CD8-positive, alpha-beta memory T cell (primary cell): Measurements from ENCODE around the gene SP4. TPM values are rescaled to one million over a fixed set of nuclear protein-coding genes. Genes with fewer than 3 reads are reported as not detected.
A peak's percentile ranks its signal among the peaks of the same experiment; 100 is the strongest.

Source experiments
- CTCF ChIA-PET: fragments of 350-600 bp; sonication (Branson Sonifier 250); formaldehyde crosslinking; loops from one replicate; lab custom pipeline; 2021; ENCODE audit warnings: antibody characterized with exemption; lab: Charles Lee
- POLR2A ChIA-PET: fragments of 350-600 bp; sonication (Branson Sonifier 250); formaldehyde crosslinking; loops from one replicate; lab custom pipeline; 2021; ENCODE audit warnings: antibody characterized with exemption; lab: Charles Lee
- DNase-seq, 5 donors: peaks; one replicate each; pipeline versions ENCODE4 v3.0.0 to v3.0.0-alpha.2; 2020 to 2022; ENCODE audit warnings: mixed read lengths in 1 of 5
- H3K27ac ChIP-seq: one replicate; pipeline ENCODE4 v1.7.0; 2013; ENCODE audit warnings: low read depth, mild to moderate bottlenecking, low read length, moderate library complexity
- H3K27me3 ChIP-seq: 2 replicates; pipeline ENCODE4 v1.7.0; 2013; ENCODE audit warnings: low read length, mild to moderate bottlenecking; ENCODE audit not compliant: insufficient read depth, poor library complexity, severe bottlenecking
- H3K36me3 ChIP-seq: 2 replicates; pipeline ENCODE4 v1.7.0; 2013; ENCODE audit warnings: mild to moderate bottlenecking, low read length, moderate library complexity; ENCODE audit not compliant: insufficient read depth
- H3K4me1 ChIP-seq: 2 replicates; pipeline ENCODE4 v1.7.0; 2013; ENCODE audit warnings: mild to moderate bottlenecking, low read length, moderate library complexity; ENCODE audit not compliant: insufficient read depth
- H3K4me3 ChIP-seq: 2 replicates; pipeline ENCODE4 v1.7.0; 2013; ENCODE audit warnings: mild to moderate bottlenecking, low read length
- H3K9me3 ChIP-seq: 2 replicates; pipeline ENCODE4 v1.7.0; 2013; ENCODE audit warnings: mild to moderate bottlenecking, low read length
- H3K27ac Mint-ChIP-seq, 8 donors: one replicate each; pipeline ENCODE4 v1.8.0; 2020 to 2021; ENCODE audit warnings: mixed read lengths in 8 of 8, mild to moderate bottlenecking in 6 of 8, inconsistent platforms in 3 of 8, moderate library complexity in 3 of 8
- H3K27me3 Mint-ChIP-seq, 2 donors: one replicate each; pipeline ENCODE4 v1.8.0; 2020 to 2021; ENCODE audit warnings: mixed read lengths in 2 of 2, mild to moderate bottlenecking in 1 of 2, moderate library complexity in 1 of 2
- H3K36me3 Mint-ChIP-seq, 3 donors: one replicate each; pipeline ENCODE4 v1.8.0; 2020 to 2021; ENCODE audit warnings: mixed read lengths in 3 of 3, inconsistent platforms in 1 of 3, mild to moderate bottlenecking in 1 of 3
- H3K4me1 Mint-ChIP-seq, 3 donors: one replicate each; pipeline ENCODE4 v1.8.0; 2020 to 2021; ENCODE audit warnings: mixed read lengths in 3 of 3, inconsistent platforms in 1 of 3, mild to moderate bottlenecking in 1 of 3
- H3K4me3 Mint-ChIP-seq, 7 donors: one replicate each; pipeline ENCODE4 v1.8.0; 2020 to 2021; ENCODE audit warnings: mixed read lengths in 7 of 7, mild to moderate bottlenecking in 6 of 7, moderate library complexity in 4 of 7, inconsistent platforms in 2 of 7
- H3K9me3 Mint-ChIP-seq, 5 donors: one replicate each; pipeline ENCODE4 v1.8.0; 2020 to 2022; ENCODE audit warnings: mixed read lengths in 5 of 5, mild to moderate bottlenecking in 3 of 5, moderate library complexity in 2 of 5, inconsistent platforms in 1 of 5
- polyA plus RNA-seq: library from polyadenylated mRNA; unstranded; fragments of 300-500 nt; fragmentation: Illumina TruSeq; gene quantifications from one replicate; pipeline ENCODE4 v1.2.3, GENCODE V29; 2021
- total RNA-seq, 2 experiments: library from RNA; stranded (reverse); gene quantifications; one replicate each; pipeline ENCODE4 v1.2.3, GENCODE V29; 2021

The SP4 gene
- total and polyA plus RNA-seq, 3 experiments from 2014 or later: 14.1 to 22.2 (median 20.0) TPM

DNA sequence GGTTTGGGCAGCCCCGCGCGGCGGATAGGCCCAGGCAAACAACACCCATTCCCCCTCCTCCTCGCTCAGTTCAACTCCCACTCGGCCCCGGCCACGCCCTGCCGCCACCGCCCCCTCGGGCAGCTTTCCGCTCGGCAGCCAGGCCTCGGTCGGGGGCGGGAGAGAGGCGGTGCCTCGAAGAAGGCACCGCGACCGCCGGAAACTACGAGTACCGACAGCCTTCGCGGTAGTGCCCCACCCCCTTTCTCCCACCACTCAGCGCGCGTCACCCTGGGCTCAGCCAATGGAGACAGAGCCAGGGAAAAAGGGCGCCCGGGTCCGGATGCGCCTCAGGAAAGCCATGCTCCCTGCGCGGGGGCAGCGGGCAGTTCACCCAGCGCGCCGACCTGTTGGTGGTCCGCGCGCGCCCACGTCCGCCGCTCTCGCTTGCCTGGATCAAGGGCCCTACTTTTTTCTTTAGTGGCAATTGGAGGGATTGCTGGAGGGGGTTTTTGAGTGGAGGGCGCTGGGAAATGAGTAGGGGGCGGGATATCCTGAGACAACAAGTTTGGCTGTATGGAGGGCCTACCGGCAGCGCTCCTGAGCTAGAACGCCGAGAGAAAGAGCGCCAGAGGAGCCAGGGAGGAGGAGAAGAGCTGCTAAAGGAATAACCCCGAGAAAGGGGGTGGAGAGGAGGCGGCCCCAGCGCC, 557 bp upstream of the SP4 start:
- Histone ChIP-seq H3K4me1 (peaks cover 40% of the 10 kb centered on the region), H3K9me3 (no peaks in the 10 kb centered on the region), H3K27ac (peak overlapping the region; percentile 97), H3K27me3 (no peaks in the 10 kb centered on the region), H3K36me3 (peaks cover 6% of the 10 kb centered on the region), H3K4me3 (peak overlapping the region; percentile 99)
- peaks cover 6 to 33% (median 8%) of the 10 kb centered on the region in 3 donors for H3K36me3 Mint-ChIP-seq
- H3K4me1 Mint-ChIP-seq: peaks cover 39 to 51% (median 51%) of the 10 kb centered on the region in 3 donors
- ChIA-PET POLR2A (interaction anchor here (0.5 to 2.3 kb wide), 7 partner anchors 14 to 131 kb away, joined by 3 to 21 read pairs (median 10); no protein-coding TSS in a partner anchor), CTCF (interaction anchor here (0.9 to 1.9 kb wide), 11 partner anchors 15 to 169 kb away, joined by 3 to 13 read pairs (median 3); no protein-coding TSS in a partner anchor)
- peak; percentile 99 to 100 (median 99) for DNase-seq
- H3K9me3 Mint-ChIP-seq: no peaks in the 10 kb centered on the region
- no peaks in the 10 kb centered on the region for H3K27me3 Mint-ChIP-seq
- peak overlapping the region; percentile 91 to 100 (median 98) for H3K4me3 Mint-ChIP-seq
- H3K27ac Mint-ChIP-seq: peak overlapping the region; percentile 97 to 100 (median 98)

DNA sequence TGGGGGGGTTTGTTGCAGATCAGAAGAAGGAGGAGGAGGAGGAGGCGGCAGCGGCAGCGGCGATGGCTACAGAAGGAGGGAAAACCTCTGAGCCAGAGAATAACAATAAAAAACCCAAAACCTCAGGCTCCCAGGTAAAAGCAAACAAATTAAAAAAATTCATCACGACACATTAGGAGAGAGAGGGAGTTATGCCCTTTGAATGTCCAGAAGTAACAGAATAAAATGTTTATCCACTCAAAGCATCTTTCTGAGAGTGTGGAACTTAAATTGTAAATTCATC, 717 bp downstream of the SP4 start:
- POLR2A ChIA-PET: no interaction called here
- no peaks in the 10 kb centered on the region for H3K27me3 Mint-ChIP-seq
- H3K9me3 Mint-ChIP-seq: no peaks in the 10 kb centered on the region
- Histone ChIP-seq H3K27me3 (no peaks in the 10 kb centered on the region), H3K27ac (peak overlapping the region; percentile 96), H3K4me1 (peaks cover 47% of the 10 kb centered on the region), H3K36me3 (peaks cover 6% of the 10 kb centered on the region), H3K4me3 (peak overlapping the region; percentile 92), H3K9me3 (no peaks in the 10 kb centered on the region)
- peaks cover 51 to 64% (median 64%) of the 10 kb centered on the region in 3 donors for H3K4me1 Mint-ChIP-seq
- H3K4me3 Mint-ChIP-seq: peak overlapping the region; percentile 91 to 100 (median 98)
- no peak for DNase-seq
- peak overlapping the region; percentile 85 to 99 (median 94) for H3K27ac Mint-ChIP-seq
- peaks cover 8 to 41% (median 14%) of the 10 kb centered on the region in 3 donors for H3K36me3 Mint-ChIP-seq
- CTCF ChIA-PET: no interaction called here

DNA sequence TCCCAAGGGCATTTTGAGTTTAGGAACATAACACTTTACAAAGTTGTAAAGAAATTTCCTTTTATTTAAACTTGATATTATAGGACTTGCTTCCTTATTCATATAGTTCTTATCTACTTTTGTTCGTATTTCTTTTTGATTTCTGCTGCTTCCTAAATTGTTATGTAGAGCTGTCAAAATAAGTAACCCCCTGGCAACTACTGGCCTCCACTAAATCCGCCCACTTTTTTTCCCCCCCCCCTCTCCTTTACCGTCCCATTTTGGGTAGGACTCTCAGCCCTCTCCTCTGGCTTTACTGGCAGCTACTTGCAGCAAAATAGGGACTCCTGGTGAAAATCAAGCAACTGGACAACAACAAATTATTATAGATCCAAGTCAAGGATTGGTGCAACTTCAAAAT, 1.1 kb downstream of the SP4 start:
- Histone ChIP-seq H3K4me1 (peaks cover 49% of the 10 kb centered on the region), H3K4me3 (peak overlapping the region; percentile 92), H3K9me3 (no peaks in the 10 kb centered on the region), H3K27me3 (no peaks in the 10 kb centered on the region), H3K36me3 (peaks cover 6% of the 10 kb centered on the region), H3K27ac (peak overlapping the region; percentile 96)
- ChIA-PET POLR2A (interaction anchor here (1.4 kb wide), 1 partner anchor 90 kb away, joined by 4 read pairs; no protein-coding TSS in a partner anchor), CTCF (interaction anchor here (1.0 kb wide), 1 partner anchor 167 kb away, joined by 3 read pairs; no protein-coding TSS in a partner anchor)
- no peaks in the 10 kb centered on the region for H3K9me3 Mint-ChIP-seq
- peaks cover 56 to 68% (median 68%) of the 10 kb centered on the region in 3 donors for H3K4me1 Mint-ChIP-seq
- no peaks in the 10 kb centered on the region for H3K27me3 Mint-ChIP-seq
- H3K27ac Mint-ChIP-seq: peak overlapping the region in 7 of 8 donors; percentile 85 to 98 (median 94)
- peaks cover 8 to 43% (median 14%) of the 10 kb centered on the region in 3 donors for H3K36me3 Mint-ChIP-seq
- peak overlapping the region; percentile 91 to 100 (median 98) for H3K4me3 Mint-ChIP-seq
- DNase-seq: no peak

DNA sequence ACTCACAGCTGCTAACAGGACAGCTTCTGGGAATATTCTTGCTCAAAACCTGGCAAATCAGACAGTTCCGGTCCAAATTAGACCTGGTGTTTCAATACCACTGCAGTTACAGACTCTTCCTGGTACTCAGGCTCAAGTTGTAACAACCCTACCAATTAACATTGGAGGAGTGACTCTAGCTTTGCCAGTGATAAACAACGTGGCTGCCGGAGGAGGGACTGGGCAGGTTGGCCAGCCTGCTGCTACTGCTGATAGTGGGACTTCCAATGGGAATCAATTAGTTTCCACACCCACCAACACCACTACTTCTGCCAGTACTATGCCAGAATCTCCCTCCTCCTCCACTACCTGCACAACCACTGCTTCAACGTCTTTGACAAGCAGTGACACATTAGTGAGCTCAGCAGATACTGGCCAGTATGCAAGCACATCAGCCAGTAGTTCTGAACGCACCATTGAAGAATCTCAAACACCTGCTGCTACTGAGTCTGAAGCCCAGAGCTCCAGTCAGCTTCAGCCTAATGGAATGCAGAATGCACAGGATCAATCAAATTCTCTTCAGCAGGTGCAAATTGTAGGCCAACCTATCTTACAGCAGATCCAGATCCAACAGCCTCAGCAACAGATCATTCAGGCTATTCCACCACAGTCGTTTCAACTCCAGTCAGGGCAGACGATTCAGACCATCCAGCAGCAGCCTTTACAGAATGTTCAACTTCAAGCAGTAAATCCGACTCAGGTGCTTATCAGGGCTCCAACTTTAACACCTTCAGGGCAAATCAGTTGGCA, 2.1 kb downstream of the SP4 start:
- Histone ChIP-seq H3K4me1 (peaks cover 57% of the 10 kb centered on the region), H3K9me3 (no peaks in the 10 kb centered on the region), H3K27me3 (no peaks in the 10 kb centered on the region), H3K27ac (no peak overlapping the region), H3K4me3 (peak overlapping the region; percentile 92), H3K36me3 (peaks cover 6% of the 10 kb centered on the region)
- Mint-ChIP-seq H3K4me1 (peaks cover 64 to 78% (median 78%) of the 10 kb centered on the region in 3 donors), H3K27ac (peak overlapping the region in 5 of 8 donors; percentile 52 to 98 (median 87)), H3K9me3 (no peaks in the 10 kb centered on the region), H3K4me3 (peak overlapping the region; percentile 91 to 100 (median 98)), H3K36me3 (peaks cover 8 to 51% (median 14%) of the 10 kb centered on the region in 3 donors), H3K27me3 (no peaks in the 10 kb centered on the region)
- POLR2A ChIA-PET: interaction anchor here (1.4 kb wide), 1 partner anchor 91 kb away, joined by 4 read pairs; no protein-coding TSS in a partner anchor
- no peak for DNase-seq
- CTCF ChIA-PET: interaction anchor here (1.0 kb wide), 1 partner anchor 168 kb away, joined by 3 read pairs; no protein-coding TSS in a partner anchor

DNA sequence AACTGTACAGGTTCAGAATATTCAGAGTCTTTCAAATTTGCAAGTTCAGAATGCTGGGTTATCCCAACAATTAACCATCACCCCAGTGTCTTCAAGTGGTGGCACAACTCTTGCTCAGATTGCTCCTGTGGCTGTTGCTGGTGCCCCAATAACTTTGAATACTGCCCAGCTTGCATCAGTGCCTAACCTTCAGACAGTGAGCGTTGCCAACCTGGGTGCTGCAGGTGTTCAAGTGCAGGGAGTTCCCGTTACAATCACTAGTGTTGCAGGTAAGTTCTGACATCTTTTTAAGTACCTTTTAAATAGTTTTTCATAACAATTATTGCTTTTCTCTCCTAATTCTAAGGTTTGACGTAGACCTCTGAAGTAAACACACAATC, 2.7 kb downstream of the SP4 start:
- H3K27me3 Mint-ChIP-seq: no peaks in the 10 kb centered on the region
- H3K4me1 ChIP-seq: peaks cover 61% of the 10 kb centered on the region
- no peaks in the 10 kb centered on the region for H3K9me3 Mint-ChIP-seq
- H3K4me1 Mint-ChIP-seq: peaks cover 69 to 84% (median 83%) of the 10 kb centered on the region in 3 donors
- peak overlapping the region in 3 of 8 donors; percentile 35 to 98 (median 58) for H3K27ac Mint-ChIP-seq
- no peak overlapping the region for H3K27ac ChIP-seq
- peaks cover 6% of the 10 kb centered on the region for H3K36me3 ChIP-seq
- no peaks in the 10 kb centered on the region for H3K9me3 ChIP-seq
- no peaks in the 10 kb centered on the region for H3K27me3 ChIP-seq
- H3K4me3 Mint-ChIP-seq: peak overlapping the region; percentile 91 to 100 (median 98)
- ChIA-PET POLR2A (interaction anchor here (1.4 kb wide), 1 partner anchor 92 kb away, joined by 4 read pairs; no protein-coding TSS in a partner anchor), CTCF (no interaction called here)
- peak overlapping the region; percentile 92 for H3K4me3 ChIP-seq
- no peak for DNase-seq
- peaks cover 8 to 55% (median 14%) of the 10 kb centered on the region in 3 donors for H3K36me3 Mint-ChIP-seq

DNA sequence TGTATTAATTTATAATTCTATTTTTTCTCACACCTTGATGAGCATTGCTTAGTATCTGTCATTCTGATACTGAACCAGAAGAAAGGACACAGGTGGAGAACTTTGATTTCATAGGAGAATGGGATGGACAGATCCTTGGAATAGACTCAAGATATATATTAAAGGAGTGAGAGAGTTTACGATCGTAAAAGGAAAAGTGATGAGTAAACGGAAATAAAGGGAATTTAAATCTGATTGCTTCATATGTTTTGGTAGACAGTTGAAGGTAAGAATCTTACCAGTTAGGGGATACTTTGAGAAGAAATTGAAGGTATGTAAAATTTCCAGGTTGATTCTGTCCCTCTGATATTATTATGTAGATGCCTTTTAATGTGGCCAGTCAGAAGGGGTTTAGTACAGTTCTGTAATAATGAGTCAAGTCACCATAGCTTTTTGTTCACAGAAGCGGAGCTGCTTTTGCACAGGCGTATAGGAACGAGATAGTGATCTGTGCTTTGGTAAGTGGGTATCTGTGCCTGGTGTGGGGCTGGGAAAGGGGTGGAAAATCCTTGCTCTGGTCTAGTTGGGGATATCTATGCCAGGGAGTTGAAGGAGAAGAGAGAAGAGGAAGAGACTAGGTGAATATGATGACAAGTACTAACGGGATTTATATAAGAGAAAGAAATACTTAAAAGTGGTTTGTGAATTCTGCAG, 15.4 kb downstream of the SP4 start:
- H3K4me1 ChIP-seq: peaks cover 9% of the 10 kb centered on the region
- POLR2A ChIA-PET: no interaction called here
- Mint-ChIP-seq H3K36me3 (peaks cover 14 to 66% (median 33%) of the 10 kb centered on the region in 3 donors), H3K4me3 (peak overlapping the region in 2 of 7 donors; percentile 21 to 63), H3K27ac (peak overlapping the region in 3 of 8 donors; percentile 24 to 61 (median 28)), H3K9me3 (no peaks in the 10 kb centered on the region), H3K4me1 (peaks cover 73 to 95% (median 89%) of the 10 kb centered on the region in 3 donors), H3K27me3 (no peaks in the 10 kb centered on the region)
- H3K4me3 ChIP-seq: no peak overlapping the region
- CTCF ChIA-PET: no interaction called here
- H3K27me3 ChIP-seq: no peaks in the 10 kb centered on the region
- H3K27ac ChIP-seq: no peak overlapping the region
- no peaks in the 10 kb centered on the region for H3K36me3 ChIP-seq
- no peaks in the 10 kb centered on the region for H3K9me3 ChIP-seq
- DNase-seq: no peak

DNA sequence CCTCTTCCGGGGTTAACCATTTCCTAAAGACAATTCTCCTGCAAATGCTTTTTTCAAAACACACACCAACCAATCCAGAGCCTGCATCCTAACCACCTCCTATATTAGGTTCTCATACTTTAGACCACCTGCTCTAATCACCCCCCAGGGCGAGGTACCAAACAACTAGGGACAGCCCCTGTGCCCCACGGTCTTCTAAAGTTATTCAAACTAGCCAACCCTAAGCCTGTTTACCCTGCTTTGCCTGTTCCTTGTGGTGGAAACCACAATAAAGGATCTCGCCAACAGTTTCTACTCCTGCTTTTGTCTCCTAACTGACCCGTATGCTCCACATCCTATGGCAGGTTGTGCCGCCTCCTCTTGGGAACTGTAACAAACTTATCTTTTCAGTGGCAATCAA, 21.1 kb downstream of the SP4 start:
- no peaks in the 10 kb centered on the region for H3K27me3 ChIP-seq
- H3K27me3 Mint-ChIP-seq: no peaks in the 10 kb centered on the region
- CTCF ChIA-PET: no interaction called here
- peaks cover 17 to 59% (median 17%) of the 10 kb centered on the region in 3 donors for H3K36me3 Mint-ChIP-seq
- H3K4me1 Mint-ChIP-seq: peaks cover 61 to 81% (median 76%) of the 10 kb centered on the region in 3 donors
- H3K36me3 ChIP-seq: no peaks in the 10 kb centered on the region
- H3K4me3 Mint-ChIP-seq: peak overlapping the region in 3 of 7 donors; percentile 3 to 81 (median 25)
- H3K27ac ChIP-seq: no peak overlapping the region
- H3K4me1 ChIP-seq: peaks cover 10% of the 10 kb centered on the region
- DNase-seq: no peak
- no peak overlapping the region for H3K4me3 ChIP-seq
- peaks cover 0 to 6% (median 5%) of the 10 kb centered on the region in 5 donors for H3K9me3 Mint-ChIP-seq
- H3K27ac Mint-ChIP-seq: peak overlapping the region in 3 of 8 donors; percentile 8 to 77 (median 25)
- POLR2A ChIA-PET: no interaction called here
- H3K9me3 ChIP-seq: no peaks in the 10 kb centered on the region
